Measurements from ENCODE around the gene SLC7A11. TPM values are rescaled to one million over a fixed set of nuclear protein-coding genes. Genes with fewer than 3 reads are reported as not detected.

Gene SLC7A11
- total and polyA plus RNA-seq, 2 donors, result 0.47 to 0.87 TPM

GRCh38 chr4:138174981-138175794 lies 67.0 kb downstream of the SLC7A11 start:
- Histone ChIP-seq H3K9me3 (ENCODE audit: control insufficient read depth in 2 of 2, insufficient read depth in 1 of 2, low read length in 1 of 2) (no peaks in the 10 kb centered on the region), H3K4me3 (ENCODE audit: low read length in 2 of 2) (no peak overlapping the region), H3K27ac (ENCODE audit: low read depth in 1 of 2, low read length in 1 of 2) (no peak overlapping the region), H3K36me3 (ENCODE audit: control insufficient read depth in 2 of 2, insufficient read depth in 2 of 2, low read length in 1 of 2) (no peaks in the 10 kb centered on the region), H3K4me1 (ENCODE audit: control insufficient read depth in 2 of 2, insufficient read depth in 2 of 2, low read length in 2 of 2) (no peaks in the 10 kb centered on the region), H3K27me3 (ENCODE audit: control insufficient read depth in 2 of 2, insufficient read depth in 1 of 2, low read length in 1 of 2) (no peaks in the 10 kb centered on the region)
- no peak for DNase-seq (ENCODE audit: low read depth in 6 of 9, low spot score in 9 of 9)
- 90% methylated on average over 5 of the region's 5 CpGs for WGBS

GRCh38 chr4:138164208-138164607 lies 77.9 kb downstream of the SLC7A11 start:
- no peaks in the 10 kb centered on the region for H3K9me3 ChIP-seq (ENCODE audit: control insufficient read depth in 2 of 2, insufficient read depth in 1 of 2, low read length in 1 of 2)
- no peaks in the 10 kb centered on the region for H3K4me1 ChIP-seq (ENCODE audit: control insufficient read depth in 2 of 2, insufficient read depth in 2 of 2, low read length in 2 of 2)
- 98% methylated on average over 1 of the region's 1 CpG for WGBS
- no peaks in the 10 kb centered on the region for H3K36me3 ChIP-seq (ENCODE audit: control insufficient read depth in 2 of 2, insufficient read depth in 2 of 2, low read length in 1 of 2)
- H3K4me3 ChIP-seq (ENCODE audit: low read length in 2 of 2), result no peak overlapping the region
- no peak overlapping the region for H3K27ac ChIP-seq (ENCODE audit: low read depth in 1 of 2, low read length in 1 of 2)
- no peak for DNase-seq (ENCODE audit: low read depth in 6 of 9, low spot score in 9 of 9)
- no peaks in the 10 kb centered on the region for H3K27me3 ChIP-seq (ENCODE audit: control insufficient read depth in 2 of 2, insufficient read depth in 1 of 2, low read length in 1 of 2)

GRCh38 chr4:138163171-138163570 lies 79.0 kb downstream of the SLC7A11 start:
- no peaks in the 10 kb centered on the region for H3K27me3 ChIP-seq (ENCODE audit: control insufficient read depth in 2 of 2, insufficient read depth in 1 of 2, low read length in 1 of 2)
- WGBS, result 97% methylated on average over 2 of the region's 2 CpGs
- no peaks in the 10 kb centered on the region for H3K9me3 ChIP-seq (ENCODE audit: control insufficient read depth in 2 of 2, insufficient read depth in 1 of 2, low read length in 1 of 2)
- DNase-seq (ENCODE audit: low read depth in 6 of 9, low spot score in 9 of 9), result no peak
- no peaks in the 10 kb centered on the region for H3K4me1 ChIP-seq (ENCODE audit: control insufficient read depth in 2 of 2, insufficient read depth in 2 of 2, low read length in 2 of 2)
- no peak overlapping the region for H3K27ac ChIP-seq (ENCODE audit: low read depth in 1 of 2, low read length in 1 of 2)
- H3K4me3 ChIP-seq (ENCODE audit: low read length in 2 of 2), result no peak overlapping the region
- H3K36me3 ChIP-seq (ENCODE audit: control insufficient read depth in 2 of 2, insufficient read depth in 2 of 2, low read length in 1 of 2), result no peaks in the 10 kb centered on the region

- no peaks in the 10 kb centered on the region for H3K27me3 ChIP-seq (ENCODE audit: control insufficient read depth in 2 of 2, insufficient read depth in 1 of 2, low read length in 1 of 2)
- no peak for DNase-seq (ENCODE audit: low read depth in 6 of 9, low spot score in 9 of 9)
- H3K9me3 ChIP-seq (ENCODE audit: control insufficient read depth in 2 of 2, insufficient read depth in 1 of 2, low read length in 1 of 2), result no peaks in the 10 kb centered on the region
- H3K4me3 ChIP-seq (ENCODE audit: low read length in 2 of 2), result no peak overlapping the region
- no peak overlapping the region for H3K27ac ChIP-seq (ENCODE audit: low read depth in 1 of 2, low read length in 1 of 2)
- H3K4me1 ChIP-seq (ENCODE audit: control insufficient read depth in 2 of 2, insufficient read depth in 2 of 2, low read length in 2 of 2), result no peaks in the 10 kb centered on the region
- H3K36me3 ChIP-seq (ENCODE audit: control insufficient read depth in 2 of 2, insufficient read depth in 2 of 2, low read length in 1 of 2), result no peaks in the 10 kb centered on the region
Measured at GRCh38 chr4:138162259-138162658, 79.9 kb downstream of the SLC7A11 start.

- WGBS, result 93% methylated on average over 2 of the region's 2 CpGs
- no peak overlapping the region for H3K4me3 ChIP-seq (ENCODE audit: low read length in 2 of 2)
- no peak for DNase-seq (ENCODE audit: low read depth in 6 of 9, low spot score in 9 of 9)
Measured at GRCh38 chr4:138161351-138161750, 80.8 kb downstream of the SLC7A11 start.

GRCh38 chr4:138158746-138159297 lies 83.3 kb downstream of the SLC7A11 start:
- Histone ChIP-seq H3K27ac (ENCODE audit: low read depth in 1 of 2, low read length in 1 of 2) (no peak overlapping the region), H3K4me3 (ENCODE audit: low read length in 2 of 2) (no peak overlapping the region), H3K36me3 (ENCODE audit: control insufficient read depth in 2 of 2, insufficient read depth in 2 of 2, low read length in 1 of 2) (no peaks in the 10 kb centered on the region), H3K27me3 (ENCODE audit: control insufficient read depth in 2 of 2, insufficient read depth in 1 of 2, low read length in 1 of 2) (no peaks in the 10 kb centered on the region), H3K9me3 (ENCODE audit: control insufficient read depth in 2 of 2, insufficient read depth in 1 of 2, low read length in 1 of 2) (no peaks in the 10 kb centered on the region), H3K4me1 (ENCODE audit: control insufficient read depth in 2 of 2, insufficient read depth in 2 of 2, low read length in 2 of 2) (no peaks in the 10 kb centered on the region)
- DNase-seq (ENCODE audit: low read depth in 6 of 9, low spot score in 9 of 9), result no peak
- 95% methylated on average over 2 of the region's 2 CpGs for WGBS

More at GRCh38 chr4:138161351-138161750, 80.8 kb downstream of the SLC7A11 start:
- no peaks in the 10 kb centered on the region for H3K27me3 ChIP-seq (ENCODE audit: control insufficient read depth in 2 of 2, insufficient read depth in 1 of 2, low read length in 1 of 2)
- no peaks in the 10 kb centered on the region for H3K9me3 ChIP-seq (ENCODE audit: control insufficient read depth in 2 of 2, insufficient read depth in 1 of 2, low read length in 1 of 2)
- H3K36me3 ChIP-seq (ENCODE audit: control insufficient read depth in 2 of 2, insufficient read depth in 2 of 2, low read length in 1 of 2), result no peaks in the 10 kb centered on the region
- no peaks in the 10 kb centered on the region for H3K4me1 ChIP-seq (ENCODE audit: control insufficient read depth in 2 of 2, insufficient read depth in 2 of 2, low read length in 2 of 2)
- H3K27ac ChIP-seq (ENCODE audit: low read depth in 1 of 2, low read length in 1 of 2), result no peak overlapping the region

- no peak for DNase-seq (ENCODE audit: low read depth in 6 of 9, low spot score in 9 of 9)
- Histone ChIP-seq H3K4me1 (ENCODE audit: control insufficient read depth in 2 of 2, insufficient read depth in 2 of 2, low read length in 2 of 2) (no peaks in the 10 kb centered on the region), H3K9me3 (ENCODE audit: control insufficient read depth in 2 of 2, insufficient read depth in 1 of 2, low read length in 1 of 2) (no peaks in the 10 kb centered on the region), H3K27me3 (ENCODE audit: control insufficient read depth in 2 of 2, insufficient read depth in 1 of 2, low read length in 1 of 2) (no peaks in the 10 kb centered on the region), H3K27ac (ENCODE audit: low read depth in 1 of 2, low read length in 1 of 2) (no peak overlapping the region), H3K36me3 (ENCODE audit: control insufficient read depth in 2 of 2, insufficient read depth in 2 of 2, low read length in 1 of 2) (no peaks in the 10 kb centered on the region), H3K4me3 (ENCODE audit: low read length in 2 of 2) (no peak overlapping the region)
Measured at GRCh38 chr4:138140879-138141278, 101.3 kb downstream of the SLC7A11 start.

GRCh38 chr4:138138774-138139173 lies 103.4 kb downstream of the SLC7A11 start:
- 89% methylated on average over 2 of the region's 2 CpGs for WGBS

GRCh38 chr4:138135610-138136009 lies 106.5 kb downstream of the SLC7A11 start:
- no peaks in the 10 kb centered on the region for H3K4me1 ChIP-seq (ENCODE audit: control insufficient read depth in 2 of 2, insufficient read depth in 2 of 2, low read length in 2 of 2)
- no peaks in the 10 kb centered on the region for H3K27me3 ChIP-seq (ENCODE audit: control insufficient read depth in 2 of 2, insufficient read depth in 1 of 2, low read length in 1 of 2)
- peaks cover 0 to 12% of the 10 kb centered on the region in 2 donors for H3K9me3 ChIP-seq (ENCODE audit: control insufficient read depth in 2 of 2, insufficient read depth in 1 of 2, low read length in 1 of 2)
- no peak overlapping the region for H3K4me3 ChIP-seq (ENCODE audit: low read length in 2 of 2)
- no peak for DNase-seq (ENCODE audit: low read depth in 6 of 9, low spot score in 9 of 9)
- 93% methylated on average over 2 of the region's 2 CpGs for WGBS
- H3K36me3 ChIP-seq (ENCODE audit: control insufficient read depth in 2 of 2, insufficient read depth in 2 of 2, low read length in 1 of 2), result no peaks in the 10 kb centered on the region
- no peak overlapping the region for H3K27ac ChIP-seq (ENCODE audit: low read depth in 1 of 2, low read length in 1 of 2)

More at GRCh38 chr4:138138774-138139173, 103.4 kb downstream of the SLC7A11 start:
- Histone ChIP-seq H3K4me1 (ENCODE audit: control insufficient read depth in 2 of 2, insufficient read depth in 2 of 2, low read length in 2 of 2) (no peaks in the 10 kb centered on the region), H3K4me3 (ENCODE audit: low read length in 2 of 2) (no peak overlapping the region), H3K36me3 (ENCODE audit: control insufficient read depth in 2 of 2, insufficient read depth in 2 of 2, low read length in 1 of 2) (no peaks in the 10 kb centered on the region), H3K27me3 (ENCODE audit: control insufficient read depth in 2 of 2, insufficient read depth in 1 of 2, low read length in 1 of 2) (no peaks in the 10 kb centered on the region), H3K9me3 (ENCODE audit: control insufficient read depth in 2 of 2, insufficient read depth in 1 of 2, low read length in 1 of 2) (peaks cover 0 to 2% of the 10 kb centered on the region in 2 donors), H3K27ac (ENCODE audit: low read depth in 1 of 2, low read length in 1 of 2) (no peak overlapping the region)
- no peak for DNase-seq (ENCODE audit: low read depth in 6 of 9, low spot score in 9 of 9)

Data from thymus (tissue), 11 donors.